Smooth muscle cell of the brain vasculature (primary cell): ENCODE data around the gene RCAN2.
"Not testable (repeated sequence)": the region's sequence is repeated elsewhere in the genome, so short reads cannot be mapped to it uniquely, and the experiment has no call there.

Experiments used
- DNase-seq: peaks from one replicate; pipeline ENCODE4 v3.0.0-alpha.2; 2012; ENCODE audit warnings: low read depth, low spot score

The RCAN2 gene

GRCh38 chr6:46338131-46338530, 153.1 kb downstream of the RCAN2 start:
- no peak for DNase-seq

GRCh38 chr6:46334442-46334841, 156.8 kb downstream of the RCAN2 start:
- DNase-seq = no peak

GRCh38 chr6:46333481-46333880, 157.8 kb downstream of the RCAN2 start:
- no peak for DNase-seq

GRCh38 chr6:46332448-46332847, 158.8 kb downstream of the RCAN2 start:
- DNase-seq = not testable (repeated sequence)

- DNase-seq = no peak
Observed at GRCh38 chr6:46331461-46331860, 159.8 kb downstream of the RCAN2 start.

- DNase-seq = no peak
Observed at GRCh38 chr6:46329568-46329967, 161.7 kb downstream of the RCAN2 start.

GRCh38 chr6:46327779-46328178, 163.5 kb downstream of the RCAN2 start:
- DNase-seq = no peak

GRCh38 chr6:46325561-46326530, 165.4 kb downstream of the RCAN2 start:
- peak; percentile 17 for DNase-seq

- no peak for DNase-seq
Observed at GRCh38 chr6:46324706-46325105, 166.5 kb downstream of the RCAN2 start.

- no peak for DNase-seq
Observed at GRCh38 chr6:46323966-46324622, 167.2 kb downstream of the RCAN2 start.

GRCh38 chr6:46323312-46323965, 167.8 kb downstream of the RCAN2 start:
- DNase-seq = peak; percentile 7

- no peak for DNase-seq
Observed at GRCh38 chr6:46320505-46320904, 170.7 kb downstream of the RCAN2 start.

- DNase-seq = no peak
Observed at GRCh38 chr6:46315589-46315988, 175.7 kb downstream of the RCAN2 start.

GRCh38 chr6:46312654-46313053, 178.6 kb downstream of the RCAN2 start:
- DNase-seq = no peak

- DNase-seq = no peak
Observed at GRCh38 chr6:46310196-46310595, 181.1 kb downstream of the RCAN2 start.

- DNase-seq = no peak
Observed at GRCh38 chr6:46306431-46306830, 184.8 kb downstream of the RCAN2 start.

GRCh38 chr6:46305833-46306232, 185.4 kb downstream of the RCAN2 start:
- DNase-seq = no peak

GRCh38 chr6:46305236-46305635, 186.0 kb downstream of the RCAN2 start:
- no peak for DNase-seq

GRCh38 chr6:46302816-46303215, 188.4 kb downstream of the RCAN2 start:
- DNase-seq = no peak

- no peak for DNase-seq
Observed at GRCh38 chr6:46302176-46302575, 189.1 kb downstream of the RCAN2 start.

GRCh38 chr6:46299253-46299652, 192.0 kb downstream of the RCAN2 start:
- DNase-seq = no peak

GRCh38 chr6:46296586-46296985, 194.7 kb downstream of the RCAN2 start:
- no peak for DNase-seq
